Activated T-helper 2 cell treated with anti-CD3 and anti-CD28 coated beads, Interferon-gamma antibody, Interleukin-2, Interleukin-4, amounts not matched to agents 10 μg/mL and 5 μg/mL and 100 μg/mL, durations not matched to agents 14 hours and 24 hours and 36 hours (primary cell): ENCODE measurements around the gene DELE1. TPM values are rescaled to one million over a fixed set of nuclear protein-coding genes. Genes with fewer than 3 reads are reported as not detected.
A peak's percentile ranks its signal among the peaks of the same experiment; 100 is the strongest.
"Not testable (repeated sequence)": the region's sequence is repeated elsewhere in the genome, so short reads cannot be mapped to it uniquely, and the experiment has no call there.

ENCODE experiments used
- DNase-seq: peaks from one replicate; pipeline ENCODE4 v3.0.0; 2021; ENCODE audit warnings: low spot score
- H3K27ac Mint-ChIP-seq: one replicate; pipeline ENCODE4 v1.8.0; 2021; ENCODE audit warnings: mixed read lengths
- H3K27me3 Mint-ChIP-seq: one replicate; pipeline ENCODE4 v1.8.0; 2021; ENCODE audit warnings: low read depth, mixed read lengths
- H3K36me3 Mint-ChIP-seq: one replicate; pipeline ENCODE4 v1.8.0; 2021; ENCODE audit warnings: low read depth, mixed read lengths
- H3K4me1 Mint-ChIP-seq: one replicate; pipeline ENCODE4 v1.8.0; 2021; ENCODE audit warnings: low read depth, mixed read lengths
- H3K4me3 Mint-ChIP-seq: one replicate; pipeline ENCODE4 v1.8.0; 2021; ENCODE audit warnings: low read depth, mild to moderate bottlenecking, moderate library complexity, mixed read lengths
- H3K9me3 Mint-ChIP-seq: one replicate; pipeline ENCODE4 v1.8.0; 2021; ENCODE audit warnings: mixed read lengths
- intact Hi-C: fragments of 100-400 bp; cut with micrococcal nuclease; formaldehyde crosslinking; loops from one replicate; pipeline ENCODE4 v1.15.1; 2023
- total RNA-seq: library from RNA; stranded (reverse); gene quantifications from 2 replicates; pipeline ENCODE4 v1.2.3, GENCODE V29; 2022

DELE1 gene
- total RNA-seq, 1 donor from 2014 or later, result 76.8 TPM

DNA sequence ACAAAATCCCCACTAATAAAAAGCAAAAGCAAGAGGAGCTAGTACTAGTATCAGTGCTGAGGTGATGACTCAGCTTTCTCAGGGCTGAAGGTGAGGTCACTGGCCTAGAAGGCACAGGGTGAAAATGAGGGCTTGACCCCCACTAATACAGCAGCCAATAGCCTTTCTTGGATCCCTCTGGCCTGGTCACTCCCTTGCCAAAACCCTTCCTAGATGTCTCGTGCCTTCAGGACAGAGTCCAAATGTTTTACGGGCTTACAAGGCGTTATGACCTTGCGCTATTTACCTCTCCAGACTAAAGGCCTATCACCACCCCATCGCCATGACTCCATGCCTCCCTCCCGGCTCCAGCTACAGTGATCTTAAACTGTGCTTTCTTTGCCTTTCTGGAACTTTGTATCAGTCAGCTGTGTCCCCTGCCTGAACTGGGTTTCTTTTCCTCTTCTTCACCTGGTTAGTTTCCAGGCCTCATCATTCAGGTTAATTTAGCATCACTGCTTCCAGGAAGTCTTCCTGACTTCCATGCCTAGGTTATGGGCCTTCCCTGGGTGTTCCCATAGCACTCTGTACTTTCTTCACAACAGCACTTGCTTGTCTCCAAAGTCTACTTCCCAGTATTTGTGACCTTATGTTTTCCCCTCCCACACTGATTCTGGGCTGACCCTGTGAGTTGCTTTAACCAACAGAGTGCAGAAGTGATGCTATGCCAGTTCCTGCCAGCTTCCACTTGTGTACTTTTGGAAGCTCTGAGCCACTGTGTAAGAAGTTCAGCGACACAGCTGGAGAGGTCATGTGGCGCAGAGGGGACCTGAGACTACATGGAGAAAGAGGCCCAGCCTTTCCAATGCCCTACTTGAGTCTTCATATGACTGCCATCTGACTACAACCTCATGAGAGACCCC lies 4.2 kb upstream of the DELE1 start:
- Mint-ChIP-seq H3K4me1 (peaks cover 6% of the 10 kb centered on the region), H3K9me3 (no peaks in the 10 kb centered on the region), H3K36me3 (peaks cover 6% of the 10 kb centered on the region), H3K27ac (peak overlapping the region; percentile 9), H3K27me3 (peaks cover 32% of the 10 kb centered on the region), H3K4me3 (no peak overlapping the region)
- intact Hi-C loops, result loop anchor here (5.0 kb wide), 2 partner anchors 72 to 188 kb away; partner anchors contain the start of gene NDFIP1
- DNase-seq, result no peak

DNA sequence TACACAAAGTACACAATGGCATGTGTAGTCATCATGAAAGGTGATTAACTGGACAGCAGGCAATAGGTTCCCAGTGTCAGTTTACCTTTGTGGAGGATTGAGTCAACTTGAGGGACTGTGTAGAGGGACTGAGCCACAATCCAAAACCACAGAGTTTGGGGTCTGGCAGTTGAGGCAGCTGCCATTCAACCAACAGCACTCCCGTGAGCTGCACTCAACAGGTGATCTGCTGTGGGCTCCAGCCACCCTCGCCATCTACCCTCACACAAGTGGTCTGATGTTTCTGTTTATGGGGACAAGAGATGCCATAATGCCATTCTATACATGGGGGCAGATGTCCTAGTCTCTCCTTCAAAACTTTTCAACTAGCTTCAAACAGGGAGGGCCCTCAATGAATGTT lies 2.9 kb upstream of the DELE1 start:
- Mint-ChIP-seq H3K4me3 (peak overlapping the region; percentile 26), H3K27me3 (peaks cover 19% of the 10 kb centered on the region), H3K36me3 (peaks cover 12% of the 10 kb centered on the region), H3K9me3 (no peaks in the 10 kb centered on the region), H3K27ac (no peak overlapping the region), H3K4me1 (peaks cover 10% of the 10 kb centered on the region)
- intact Hi-C loops, result loop anchor here (5.0 kb wide), 2 partner anchors 73 to 187 kb away; partner anchors contain the start of gene NDFIP1
- no peak for DNase-seq

DNA sequence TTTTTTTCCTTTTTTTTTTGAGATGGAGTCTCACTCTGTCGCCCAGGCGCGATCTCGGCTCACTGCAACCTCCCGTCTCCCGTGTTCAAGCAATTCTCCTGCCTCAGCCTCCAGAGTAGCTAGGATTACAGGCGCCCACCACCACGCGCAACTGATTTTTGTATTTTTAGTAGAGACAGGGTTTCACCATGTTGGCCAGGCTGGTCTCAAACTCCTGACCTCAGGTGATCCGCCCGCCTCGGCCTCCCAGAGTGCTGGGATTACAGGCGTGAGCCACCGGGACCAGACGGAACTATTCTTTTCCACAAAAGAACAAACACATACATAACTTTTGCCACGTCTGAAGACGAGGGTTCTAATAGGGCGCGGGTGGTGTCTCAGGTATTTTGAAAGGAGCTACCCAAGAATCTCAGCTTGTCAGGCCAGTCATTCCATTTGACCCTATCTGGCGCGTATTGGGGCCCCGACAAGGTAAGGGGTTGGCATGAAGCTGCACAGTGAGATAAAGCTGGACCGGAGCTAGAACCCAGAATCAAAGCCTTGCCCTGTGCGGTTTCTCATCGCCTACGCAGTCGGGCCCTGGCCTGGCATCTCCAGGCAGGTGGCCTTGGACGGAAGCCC lies 734 bp upstream of the DELE1 start:
- H3K27me3 Mint-ChIP-seq, result not testable (repeated sequence)

DNA sequence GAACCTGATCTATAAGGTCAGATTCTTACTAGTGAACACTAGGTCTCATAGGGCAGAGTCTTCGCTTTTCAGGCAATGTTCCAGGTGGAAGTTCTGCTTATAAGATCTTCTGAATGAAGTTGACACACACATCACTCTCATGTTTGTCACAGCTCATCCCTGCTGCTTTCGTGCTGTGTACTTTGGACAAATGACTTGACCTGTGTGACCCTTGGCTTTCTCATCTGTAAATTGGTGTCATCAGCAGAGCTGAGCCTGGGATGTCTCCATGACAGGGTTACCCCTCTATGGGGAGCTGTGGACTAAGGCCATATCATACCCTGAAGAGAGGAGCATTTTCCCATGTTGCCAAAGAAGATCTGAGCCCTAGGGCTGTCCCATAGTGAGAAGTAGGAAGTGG lies 2.8 kb downstream of the DELE1 start:
- intact Hi-C loops, result no loop called here
- Mint-ChIP-seq H3K36me3 (peaks cover 60% of the 10 kb centered on the region), H3K9me3 (no peaks in the 10 kb centered on the region), H3K4me3 (no peak overlapping the region), H3K4me1 (peaks cover 9% of the 10 kb centered on the region), H3K27ac (no peak overlapping the region), H3K27me3 (no peaks in the 10 kb centered on the region)
- DNase-seq, result no peak

More for the DNA sequence above, 734 bp upstream of the DELE1 start:
- H3K9me3 Mint-ChIP-seq, DNase-seq: not testable (repeated sequence)
- H3K27ac Mint-ChIP-seq, result peak overlapping the region; percentile 89
- peaks cover 31% of the 10 kb centered on the region for H3K36me3 Mint-ChIP-seq
- peak overlapping the region; percentile 88 for H3K4me3 Mint-ChIP-seq
- peaks cover 13% of the 10 kb centered on the region for H3K4me1 Mint-ChIP-seq
- intact Hi-C loops, result loop anchor here (1.0 to 5.0 kb wide), 3 partner anchors 46 to 184 kb away; partner anchors contain the start of genes NDFIP1 and RNF14

DNA sequence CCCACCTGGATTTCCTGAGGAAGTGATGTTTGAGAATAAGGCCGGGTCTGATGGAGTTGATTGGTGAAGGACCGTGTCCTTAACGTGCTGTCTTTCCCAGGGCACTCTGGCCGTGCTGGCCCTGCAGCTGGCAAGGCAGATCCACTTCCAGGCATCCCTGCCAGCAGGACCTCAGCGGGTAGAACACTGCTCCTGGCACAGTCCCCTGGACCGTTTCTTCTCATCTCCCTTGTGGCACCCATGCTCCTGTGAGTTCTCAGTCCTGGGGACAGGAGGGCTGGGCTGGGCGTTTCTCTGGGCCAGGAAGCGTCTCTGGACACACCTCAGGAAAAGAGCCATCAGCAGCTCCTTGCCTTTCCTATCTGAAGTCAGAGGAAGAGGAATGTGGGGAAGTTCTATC lies 4.4 kb downstream of the DELE1 start:
- intact Hi-C loops, result no loop called here
- peaks cover 9% of the 10 kb centered on the region for H3K4me1 Mint-ChIP-seq
- H3K36me3 Mint-ChIP-seq, result peaks cover 73% of the 10 kb centered on the region
- H3K27me3 Mint-ChIP-seq, result no peaks in the 10 kb centered on the region
- no peaks in the 10 kb centered on the region for H3K9me3 Mint-ChIP-seq
- no peak overlapping the region for H3K27ac Mint-ChIP-seq
- DNase-seq, result no peak
- no peak overlapping the region for H3K4me3 Mint-ChIP-seq

DNA sequence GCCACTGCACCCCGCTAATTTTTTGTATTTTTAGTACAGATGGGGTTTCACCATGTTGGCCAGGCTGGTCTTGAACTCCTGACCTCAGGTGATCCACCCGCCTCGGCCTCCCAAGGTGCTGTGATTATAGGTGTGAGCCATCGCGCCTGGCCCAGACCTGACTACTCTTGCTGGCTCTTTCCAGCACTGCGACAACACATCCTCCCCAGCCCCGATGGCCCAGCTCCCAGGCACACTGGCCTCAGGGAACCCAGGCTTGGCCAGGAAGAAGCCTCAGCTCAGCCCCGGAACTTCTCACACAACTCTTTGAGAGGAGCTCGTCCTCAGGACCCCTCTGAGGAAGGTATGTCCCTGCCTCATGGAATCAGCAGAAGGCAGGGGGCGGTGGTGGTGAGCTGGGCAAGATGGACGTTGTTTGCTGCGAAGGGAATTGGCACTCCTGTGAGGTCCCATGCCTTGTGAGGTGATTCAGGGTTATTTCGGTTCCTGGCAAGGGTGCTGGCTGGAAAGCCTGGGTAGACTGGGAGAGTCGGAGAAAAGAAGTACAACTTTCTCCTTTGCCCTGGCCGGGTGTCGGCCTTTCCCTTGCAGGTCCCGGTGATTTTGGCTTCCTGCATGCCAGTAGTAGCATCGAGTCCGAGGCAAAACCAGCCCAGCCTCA lies 5.9 kb downstream of the DELE1 start:
- no peak overlapping the region for H3K4me3 Mint-ChIP-seq
- no peak for DNase-seq
- H3K27ac Mint-ChIP-seq, result no peak overlapping the region
- H3K9me3 Mint-ChIP-seq, result no peaks in the 10 kb centered on the region
- H3K27me3 Mint-ChIP-seq, result no peaks in the 10 kb centered on the region
- peaks cover 7% of the 10 kb centered on the region for H3K4me1 Mint-ChIP-seq
- intact Hi-C loops, result no loop called here
- peaks cover 79% of the 10 kb centered on the region for H3K36me3 Mint-ChIP-seq

DNA sequence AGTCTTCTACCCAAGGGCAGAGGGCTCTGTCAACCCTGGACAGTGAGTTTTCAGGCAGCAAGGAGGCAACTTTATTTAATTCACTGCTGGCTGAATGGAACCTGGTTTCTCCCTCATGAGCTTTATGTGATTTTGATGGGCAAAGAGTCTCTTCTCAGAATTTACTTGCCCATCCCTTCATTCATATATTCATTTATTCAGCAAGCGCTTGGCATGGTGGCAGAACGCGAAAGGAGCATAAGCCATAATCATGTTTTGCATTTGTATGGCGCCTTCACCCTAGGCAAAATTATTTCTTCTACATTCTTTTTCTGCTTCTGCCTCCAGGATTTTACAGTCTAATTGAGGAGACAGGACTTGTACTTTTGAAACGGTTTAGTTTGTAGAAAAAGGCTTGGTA lies 8.0 kb downstream of the DELE1 start:
- Mint-ChIP-seq H3K4me3 (no peak overlapping the region), H3K36me3 (peaks cover 80% of the 10 kb centered on the region), H3K4me1 (peaks cover 1% of the 10 kb centered on the region), H3K27me3 (no peaks in the 10 kb centered on the region), H3K9me3 (no peaks in the 10 kb centered on the region), H3K27ac (no peak overlapping the region)
- DNase-seq, result no peak
- intact Hi-C loops, result no loop called here

DNA sequence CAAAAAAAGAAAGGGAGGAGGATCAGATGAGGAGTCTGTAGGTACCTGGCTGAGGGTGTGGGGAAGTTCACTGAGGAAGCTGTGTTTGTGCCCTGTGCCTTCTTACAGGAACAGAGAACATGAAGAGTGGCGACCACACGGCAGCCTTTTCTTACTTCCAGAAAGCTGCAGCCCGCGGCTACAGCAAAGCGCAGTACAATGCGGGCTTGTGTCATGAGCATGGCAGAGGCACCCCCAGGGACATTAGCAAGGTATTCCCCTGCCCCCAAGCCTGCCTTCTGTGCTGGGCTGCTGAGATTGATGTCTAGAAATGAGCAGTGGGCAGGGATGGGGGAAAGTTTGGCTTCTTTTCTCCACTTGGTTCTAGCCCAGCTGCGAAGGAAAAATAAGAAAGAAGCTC lies 9.5 kb downstream of the DELE1 start:
- DNase-seq, result no peak
- H3K27me3 Mint-ChIP-seq, result no peaks in the 10 kb centered on the region
- peaks cover 68% of the 10 kb centered on the region for H3K36me3 Mint-ChIP-seq
- intact Hi-C loops, result no loop called here
- H3K4me3 Mint-ChIP-seq, result no peak overlapping the region
- no peaks in the 10 kb centered on the region for H3K9me3 Mint-ChIP-seq
- no peak overlapping the region for H3K27ac Mint-ChIP-seq
- H3K4me1 Mint-ChIP-seq, result no peaks in the 10 kb centered on the region

DNA sequence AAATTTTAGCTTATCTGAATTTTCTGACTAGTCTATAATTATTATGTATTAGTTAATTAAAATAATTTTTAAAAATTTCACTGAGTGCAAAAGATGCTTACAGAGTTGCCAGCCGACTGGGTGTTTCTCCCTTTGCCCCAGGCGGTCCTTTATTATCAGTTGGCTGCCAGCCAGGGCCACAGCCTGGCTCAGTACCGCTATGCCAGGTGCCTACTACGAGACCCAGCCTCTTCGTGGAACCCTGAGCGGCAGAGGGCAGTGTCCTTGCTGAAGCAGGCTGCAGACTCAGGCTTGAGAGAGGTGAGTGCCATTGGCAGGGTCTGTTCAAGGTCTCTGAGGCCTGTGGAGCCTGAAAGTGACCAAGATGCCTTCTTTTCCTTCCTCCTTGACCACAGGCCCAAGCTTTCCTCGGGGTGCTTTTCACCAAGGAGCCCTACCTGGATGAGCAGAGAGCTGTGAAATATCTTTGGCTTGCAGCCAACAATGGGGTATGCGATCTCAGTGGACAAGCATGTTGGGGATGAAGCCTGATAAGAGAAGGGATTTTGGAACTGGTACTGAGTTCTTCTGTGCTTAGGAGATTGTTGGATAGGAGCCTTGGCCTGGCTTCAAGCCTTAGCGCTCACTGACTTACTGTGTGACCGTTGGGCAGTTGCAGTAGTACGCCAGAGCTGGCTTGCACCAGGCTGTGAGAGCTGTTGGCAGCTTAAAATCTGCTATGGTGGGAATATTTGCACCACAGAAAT lies 10.6 kb downstream of the DELE1 start:
- H3K27ac Mint-ChIP-seq, result no peak overlapping the region
- peaks cover 65% of the 10 kb centered on the region for H3K36me3 Mint-ChIP-seq
- no peaks in the 10 kb centered on the region for H3K9me3 Mint-ChIP-seq
- no peak overlapping the region for H3K4me3 Mint-ChIP-seq
- no peaks in the 10 kb centered on the region for H3K27me3 Mint-ChIP-seq
- no peak for DNase-seq
- H3K4me1 Mint-ChIP-seq, result no peaks in the 10 kb centered on the region
- intact Hi-C loops, result no loop called here

DNA sequence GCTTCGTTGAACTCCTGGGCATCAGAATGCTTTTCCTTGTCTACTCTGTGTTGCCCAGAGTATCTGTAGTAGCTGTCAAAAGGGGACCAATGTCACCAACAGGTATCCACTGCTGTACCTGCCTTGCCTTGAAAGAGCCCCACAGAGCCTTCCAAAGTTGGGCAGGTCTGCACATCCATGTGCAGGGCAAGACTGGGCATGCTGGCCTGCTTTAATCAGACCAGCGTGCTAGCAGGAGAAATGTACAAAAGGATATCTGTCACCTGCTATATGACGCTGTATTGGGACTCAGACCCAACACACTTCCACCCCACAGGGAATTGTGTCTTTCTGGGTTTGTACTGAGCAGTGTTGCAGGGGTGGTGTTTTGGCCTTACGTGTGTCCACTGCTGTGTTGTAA lies 11.9 kb downstream of the DELE1 start:
- no peaks in the 10 kb centered on the region for H3K27me3 Mint-ChIP-seq
- no peaks in the 10 kb centered on the region for H3K9me3 Mint-ChIP-seq
- H3K4me3 Mint-ChIP-seq, result no peak overlapping the region
- DNase-seq, result no peak
- H3K4me1 Mint-ChIP-seq, result peaks cover 1% of the 10 kb centered on the region
- peaks cover 63% of the 10 kb centered on the region for H3K36me3 Mint-ChIP-seq
- no peak overlapping the region for H3K27ac Mint-ChIP-seq
- intact Hi-C loops, result no loop called here

DNA sequence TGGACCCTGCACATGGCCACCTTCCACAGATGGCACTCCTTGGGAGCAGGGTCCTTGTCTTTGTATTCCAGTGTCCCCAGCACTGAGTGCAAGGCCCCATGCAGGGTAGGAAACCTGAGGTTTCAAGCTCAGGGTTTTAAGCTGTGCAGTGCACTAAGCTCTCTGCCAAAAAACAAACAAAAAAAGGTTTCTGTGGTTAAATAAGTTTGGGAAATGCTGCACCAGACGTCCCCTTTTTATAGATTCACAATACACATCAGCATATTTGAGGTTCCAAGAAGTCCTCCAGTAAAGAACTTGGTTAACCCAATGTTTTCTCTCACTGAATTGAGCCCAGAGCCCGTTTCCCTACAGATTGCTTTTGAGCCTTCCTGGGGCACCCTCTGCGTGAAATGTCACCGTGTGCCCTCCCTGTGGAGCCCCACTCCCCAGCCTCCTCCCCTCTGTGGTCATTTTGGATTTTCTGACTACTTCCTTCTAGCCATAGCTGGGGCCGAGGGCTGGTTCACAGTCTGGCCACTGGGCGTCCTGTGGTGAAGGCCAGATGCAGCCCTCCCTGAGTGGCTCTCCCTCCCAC lies 17.1 kb downstream of the DELE1 start:
- Mint-ChIP-seq H3K27ac (no peak overlapping the region), H3K4me3 (no peak overlapping the region), H3K9me3 (no peaks in the 10 kb centered on the region), H3K4me1 (peaks cover 13% of the 10 kb centered on the region), H3K36me3 (peaks cover 32% of the 10 kb centered on the region), H3K27me3 (no peaks in the 10 kb centered on the region)
- no peak for DNase-seq
- intact Hi-C loops, result no loop called here

DNA sequence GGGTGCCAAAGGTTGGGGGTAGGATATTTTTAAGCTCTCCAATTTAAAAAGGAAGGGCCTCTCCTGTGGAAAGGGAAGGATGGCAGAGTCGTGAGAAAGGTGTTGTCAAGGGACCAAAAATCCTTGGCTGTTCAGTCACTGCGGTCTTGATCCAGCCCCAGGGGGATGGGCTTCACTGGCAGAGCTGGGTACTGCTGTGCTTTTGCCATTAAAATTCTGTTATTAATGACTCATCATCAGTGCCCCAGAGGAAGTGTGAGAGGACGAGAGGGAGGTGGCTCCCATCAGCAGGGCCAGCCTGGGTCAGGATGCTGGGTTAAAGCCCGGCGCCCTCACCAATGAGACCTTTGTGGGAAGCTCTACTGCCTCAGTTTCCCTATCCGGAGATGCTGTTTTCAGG lies 17.6 kb downstream of the DELE1 start:
- intact Hi-C loops, result no loop called here
- H3K4me1 Mint-ChIP-seq, result peaks cover 13% of the 10 kb centered on the region
- no peak overlapping the region for H3K4me3 Mint-ChIP-seq
- DNase-seq, result no peak
- no peaks in the 10 kb centered on the region for H3K27me3 Mint-ChIP-seq
- H3K36me3 Mint-ChIP-seq, result peaks cover 29% of the 10 kb centered on the region
- no peak overlapping the region for H3K27ac Mint-ChIP-seq
- H3K9me3 Mint-ChIP-seq, result no peaks in the 10 kb centered on the region
